Transverse colon (tissue), 4 donors: ENCODE data around the gene PGD. TPM values are rescaled to one million over a fixed set of nuclear protein-coding genes. Genes with fewer than 3 reads are reported as not detected.

Source experiments
- DNase-seq: peaks from one replicate; pipeline ENCODE4 v3.0.0-alpha.2; 2019
- H3K27ac ChIP-seq, 4 donors: fragments of 200-600 bp; sonication (generic); 2 replicates each; pipeline ENCODE4 v1.5.1; 2016 to 2018; ENCODE audit warnings: inconsistent platforms in 4 of 4
- H3K27me3 ChIP-seq: fragments of 200-600 bp; sonication (generic); 2 replicates; pipeline ENCODE4 v1.5.1; 2017; ENCODE audit warnings: inconsistent platforms
- H3K36me3 ChIP-seq, 4 donors: fragments of 200-600 bp; sonication (generic); 2 replicates each; pipeline ENCODE4 v1.5.1; 2017 to 2019; ENCODE audit warnings: inconsistent platforms in 4 of 4
- H3K4me1 ChIP-seq, 4 donors: fragments of 200-600 bp; sonication (generic); 2 replicates each; pipeline ENCODE4 v1.5.1; 2017 to 2020; ENCODE audit warnings: inconsistent platforms in 4 of 4
- H3K4me3 ChIP-seq, 4 donors: fragments of 200-600 bp; sonication (generic); 1 replicate in 1 of 4; 2 replicates in 3 of 4; pipeline versions ENCODE4 v1.5.1 to v1.6.1; 2017 to 2019; ENCODE audit warnings: inconsistent platforms in 4 of 4
- H3K9me3 ChIP-seq, 2 donors: fragments of 200-600 bp; sonication (generic); 2 replicates each; pipeline ENCODE4 v1.5.1; 2017 to 2019; ENCODE audit warnings: inconsistent platforms in 2 of 2
- CTCF ChIP-seq, 5 experiments: fragments of 200-600 bp in 3 of 5; fragments of 450-650 bp in 2 of 5; sonication (generic) in 3 of 5; IDR thresholded peaks; 1 replicate in 2 of 5; 2 replicates in 3 of 5; pipeline ENCODE4 v1.5.1; 2016 to 2017; ENCODE audit warnings: antibody characterized with exemption in 5 of 5, inconsistent platforms in 3 of 5, mild to moderate bottlenecking in 2 of 5, moderate library complexity in 1 of 5
- EP300 ChIP-seq: sonication (generic); formaldehyde crosslinking; IDR thresholded peaks from one replicate; pipeline ENCODE4 v1.6.1; 2017; ENCODE audit warnings: antibody characterized with exemption, low read depth
- POLR2A ChIP-seq: fragments of 450-650 bp; IDR thresholded peaks from one replicate; pipeline ENCODE4 v1.6.1; 2016; ENCODE audit warnings: antibody characterized with exemption, mild to moderate bottlenecking, moderate library complexity
- POLR2AphosphoS5 ChIP-seq, 3 donors: sonication (generic); formaldehyde crosslinking; IDR thresholded peaks; one replicate each; pipeline ENCODE4 v1.6.1; 2016; ENCODE audit warnings: antibody characterized with exemption in 3 of 3
- WGBS, 2 donors: methylation state at CpG; one replicate each; pipeline ENCODE4 v1.1.5; 2018; ENCODE audit warnings: low coverage in 1 of 2; 5-methylcytosine and 5-hydroxymethylcytosine counted together
- in situ Hi-C, 4 donors: fragments of 200-750 bp; cut with MboI; loops; one replicate each; pipeline versions ENCODE4 v1.15.0 to v1.15.1; 2017; ENCODE audit warnings: low sequenced_read_pairs in 3 of 4, low pct_ligation_motif_present in 1 of 4, low pct_unique_long_range_greater_than_20kb in 1 of 4
- intact Hi-C: fragments of 100-400 bp; cut with DNase I; formaldehyde crosslinking; loops from one replicate; pipeline ENCODE4 v1.15.1; 2023; ENCODE audit warnings: low total_unique reads
- total RNA-seq, 4 donors: library from RNA; depleted of rRNA; stranded (reverse); fragments of >200 nt; gene quantifications; one replicate each; pipeline ENCODE4 v1.1.0, GENCODE V29; 2016

Gene PGD
- total RNA-seq, 4 donors from 2014 or later: 15.7 to 73.0 (median 66.1) TPM

DNA sequence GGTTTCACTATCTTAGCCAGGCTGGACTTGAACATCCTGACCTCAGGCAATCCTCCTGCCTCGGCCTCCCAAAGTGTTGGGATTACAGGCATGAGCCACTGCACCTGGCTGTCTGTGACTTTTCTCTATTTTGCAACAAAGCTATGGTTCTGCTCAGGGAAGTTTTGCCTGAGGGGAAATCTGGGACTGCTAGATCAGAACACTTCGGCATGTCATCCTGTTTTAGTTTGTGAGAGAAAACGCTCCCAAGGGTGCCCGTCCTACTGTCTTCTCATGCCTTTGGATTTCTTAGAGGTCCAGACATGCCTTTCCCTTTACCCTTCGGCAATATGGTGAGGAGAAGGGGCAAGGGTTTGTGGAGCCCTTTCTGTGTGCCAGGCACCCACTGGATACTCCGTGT is 45.4 kb downstream of the PGD start:
- Histone ChIP-seq H3K27ac (no peak overlapping the region), H3K9me3 (no peaks in the 10 kb centered on the region), H3K4me1 (no peaks in the 10 kb centered on the region), H3K27me3 (no peaks in the 10 kb centered on the region), H3K36me3 (no peaks in the 10 kb centered on the region), H3K4me3 (no peak overlapping the region)
- intact Hi-C loops (no loop called here), in situ Hi-C loops (no loop called here)
- no peak for DNase-seq
- WGBS, 2 donors: 97 to 100% methylated on average over 2 to 6 of the region's 6 CpGs
- TF ChIP-seq CTCF (IDR thresholded peaks at IDR 0.05) (no peak), POLR2AphosphoS5 (IDR thresholded peaks at IDR 0.05) (no peak), EP300 (no peak), POLR2A (no peak)

DNA sequence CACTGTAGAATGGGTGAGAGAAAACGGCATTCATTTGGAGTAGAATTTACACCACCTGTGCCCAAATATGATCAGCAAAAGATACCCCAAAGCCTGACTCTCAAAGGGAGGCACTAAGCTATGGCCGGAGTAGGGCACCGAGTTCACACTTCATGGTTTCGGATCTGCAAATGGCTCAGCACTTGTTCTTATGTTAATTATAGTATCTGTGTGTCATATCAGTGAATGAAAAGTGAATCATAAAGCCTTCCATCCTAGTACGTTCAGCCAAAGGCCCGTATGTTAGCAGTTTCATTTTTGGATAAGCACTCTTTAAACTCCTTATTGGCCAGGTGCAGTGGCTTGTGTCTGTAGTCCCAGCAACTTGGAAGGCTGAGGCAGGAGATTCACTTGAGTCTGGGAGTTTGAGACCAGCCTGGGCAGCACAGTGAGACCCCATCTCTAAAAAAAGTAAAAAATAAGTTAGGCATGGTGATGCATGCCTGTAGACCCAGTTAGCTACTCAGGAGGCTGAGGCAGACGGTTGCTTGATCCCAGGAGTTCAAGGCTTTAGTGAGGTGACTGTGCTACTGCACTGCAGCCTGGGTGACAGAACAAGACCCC is 46.0 kb downstream of the PGD start:
- H3K27ac ChIP-seq: no peak overlapping the region
- H3K27me3 ChIP-seq: no peaks in the 10 kb centered on the region
- no peak for DNase-seq
- H3K4me1 ChIP-seq: no peaks in the 10 kb centered on the region
- H3K9me3 ChIP-seq: no peaks in the 10 kb centered on the region
- in situ Hi-C loops: no loop called here
- no peak overlapping the region for H3K4me3 ChIP-seq
- no peaks in the 10 kb centered on the region for H3K36me3 ChIP-seq
- TF ChIP-seq EP300 (no peak), CTCF (IDR thresholded peaks at IDR 0.05) (no peak), POLR2AphosphoS5 (IDR thresholded peaks at IDR 0.05) (no peak), POLR2A (no peak)
- intact Hi-C loops: no loop called here
- WGBS, 2 donors: 91 to 100% methylated on average over 1 to 7 of the region's 7 CpGs

- no peaks in the 10 kb centered on the region for H3K36me3 ChIP-seq
- H3K4me3 ChIP-seq: no peak overlapping the region
- no peak overlapping the region for H3K27ac ChIP-seq
- H3K27me3 ChIP-seq: no peaks in the 10 kb centered on the region
- H3K4me1 ChIP-seq: no peaks in the 10 kb centered on the region
- 97 to 100% methylated on average over 2 to 7 of the region's 7 CpGs for WGBS, 2 donors
- intact Hi-C loops: no loop called here
- no peak for TF ChIP-seq EP300
- TF ChIP-seq POLR2AphosphoS5 (IDR thresholded peaks at IDR 0.05): no peak
- TF ChIP-seq POLR2A: no peak
- no peak for TF ChIP-seq CTCF (IDR thresholded peaks at IDR 0.05)
- H3K9me3 ChIP-seq: no peaks in the 10 kb centered on the region
- in situ Hi-C loops: no loop called here
- no peak for DNase-seq
Measured at GRCh38 chr1:10446790-10447422, 48.0 kb downstream of the PGD start.

DNA sequence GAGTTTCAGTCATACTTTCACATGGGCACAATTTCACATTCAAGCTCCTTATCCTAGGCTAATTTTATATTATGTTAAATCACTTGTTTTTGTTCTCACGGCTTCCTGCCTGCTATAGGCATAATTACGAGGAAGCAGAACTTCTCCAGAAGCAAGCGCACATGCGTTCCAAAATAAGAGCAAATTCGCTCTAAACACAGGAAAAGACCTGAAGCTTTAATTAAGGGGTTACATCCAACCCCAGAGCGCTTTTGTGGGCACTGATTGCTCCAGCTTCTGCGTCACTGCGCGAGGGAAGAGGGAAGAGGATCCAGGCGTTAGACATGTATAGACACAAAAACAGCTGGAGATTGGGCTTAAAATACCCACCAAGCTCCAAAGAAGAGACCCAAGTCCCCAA is 50.9 kb downstream of the PGD start, which contains the start of gene CORT:
Gene CORT, plus strand, starts transcription at position 281 of the 400 bp plus-strand sequence. CDS start 193 bp downstream, outside the sequence.
- in situ Hi-C loops (no loop called here), intact Hi-C loops (no loop called here)
- Histone ChIP-seq H3K27me3 (no peaks in the 10 kb centered on the region), H3K36me3 (no peaks in the 10 kb centered on the region), H3K27ac (no peak within 1 kb of the TSS), H3K4me1 (no peaks in the 10 kb centered on the region), H3K4me3 (no peak within 1 kb of the TSS), H3K9me3 (no peaks in the 10 kb centered on the region)
- TF ChIP-seq CTCF (IDR thresholded peaks at IDR 0.05) (no peak), EP300 (no peak), POLR2A (no peak), POLR2AphosphoS5 (IDR thresholded peaks at IDR 0.05) (no peak)
- no peak for DNase-seq
- WGBS, 2 donors: 87 to 88% methylated on average over 5 to 10 of the region's 10 CpGs
